H1 (cell line): ENCODE measurements around the gene SLC25A22. TPM values are rescaled to one million over a fixed set of nuclear protein-coding genes. Genes with fewer than 3 reads are reported as not detected.

Source experiments
- CTCF ChIA-PET: fragments of 300-600 bp; sonication (Branson Sonifier 250); formaldehyde crosslinking; loops from one replicate; lab custom pipeline; 2021; ENCODE audit not compliant: partially characterized antibody; lab: Charles Lee
- POLR2A ChIA-PET: fragments of 300-600 bp; sonication (Branson Sonifier 250); formaldehyde crosslinking; loops from one replicate; lab custom pipeline; 2021; ENCODE audit warnings: inconsistent platforms; ENCODE audit not compliant: partially characterized antibody; lab: Charles Lee
- DNase-seq, 2 experiments: peaks; one replicate each; pipeline versions ENCODE4 v3.0.0 to v3.0.0-alpha.2; 2010 to 2022; ENCODE audit warnings: low spot score in 2 of 2, low read depth in 1 of 2, mixed read lengths in 1 of 2
- FAIRE-seq: peaks from 2 replicates; lab custom pipeline; 2011; peaks lifted over from hg19 to GRCh38; lab: Jason Lieb, UNC
- H2AFZ ChIP-seq: 2 replicates; pipeline ENCODE4 v1.8.1; 2012; ENCODE audit warnings: low read length, inconsistent platforms
- H2AK5ac ChIP-seq: 2 replicates; pipeline ENCODE4 v1.6.1; 2013; ENCODE audit warnings: low read depth, low read length
- H2BK120ac ChIP-seq: replicated peaks from 2 replicates; pipeline ENCODE3; 2013; ENCODE audit warnings: low read depth, low read length, inconsistent platforms
- H2BK12ac ChIP-seq: 2 replicates; pipeline ENCODE4 v1.6.1; 2013; ENCODE audit warnings: low read depth, low read length
- H2BK15ac ChIP-seq: 2 replicates; pipeline ENCODE4 v1.6.1; 2013; ENCODE audit warnings: low read length
- H2BK20ac ChIP-seq: 2 replicates; pipeline ENCODE4 v1.6.1; 2013; ENCODE audit warnings: low read length
- H2BK5ac ChIP-seq: 2 replicates; pipeline ENCODE4 v1.6.1; 2013; ENCODE audit warnings: low read depth, low read length
- H3K14ac ChIP-seq: 2 replicates; pipeline ENCODE4 v1.6.1; 2013; ENCODE audit warnings: inconsistent platforms; ENCODE audit not compliant: insufficient read length
- H3K18ac ChIP-seq: 2 replicates; pipeline ENCODE4 v1.6.1; 2013; ENCODE audit warnings: low read length; ENCODE audit errors: extremely low read depth
- H3K23ac ChIP-seq: 2 replicates; pipeline ENCODE4 v1.6.1; 2013; ENCODE audit warnings: inconsistent platforms; ENCODE audit not compliant: insufficient read length
- H3K23me2 ChIP-seq: 2 replicates; pipeline ENCODE4 v1.6.1; 2013; ENCODE audit warnings: low read depth, low read length
- H3K27ac ChIP-seq: 2 replicates; pipeline ENCODE4 v1.6.1; 2011; ENCODE audit warnings: low read depth, low read length, inconsistent platforms
- H3K27me3 ChIP-seq, 4 experiments: replicated peaks in 1 of 4; 1 replicate in 1 of 4; 2 replicates in 3 of 4; pipeline versions ENCODE4 v1.6.1 to v1.8.1; 2011 to 2013; ENCODE audit warnings: low read length in 3 of 4, mild to moderate bottlenecking in 3 of 4, inconsistent platforms in 2 of 4, mixed read lengths in 2 of 4, moderate library complexity in 1 of 4; ENCODE audit not compliant: control insufficient read depth in 3 of 4, insufficient read depth in 3 of 4; ENCODE audit errors: extremely low read depth in 1 of 4
- H3K36me3 ChIP-seq, 4 experiments: 2 replicates each; pipeline versions ENCODE4 v1.6.1 to v1.8.1; 2011 to 2013; ENCODE audit warnings: mild to moderate bottlenecking in 4 of 4, low read length in 3 of 4, moderate library complexity in 2 of 4, control low read depth in 1 of 4, inconsistent platforms in 1 of 4; ENCODE audit not compliant: insufficient read depth in 4 of 4, control insufficient read depth in 2 of 4
- H3K4ac ChIP-seq: replicated peaks from 2 replicates; pipeline ENCODE3; 2013; ENCODE audit warnings: low read length, low read depth, mixed read lengths, inconsistent platforms; ENCODE audit not compliant: insufficient read length
- H3K4me1 ChIP-seq, 4 experiments: replicated peaks in 1 of 4; 1 replicate in 1 of 4; 2 replicates in 3 of 4; pipeline versions ENCODE4 v1.6.1 to v1.8.1; 2011 to 2013; ENCODE audit warnings: low read length in 3 of 4, inconsistent platforms in 2 of 4, mixed read lengths in 1 of 4; ENCODE audit not compliant: insufficient read depth in 4 of 4, control insufficient read depth in 3 of 4
- H3K4me2 ChIP-seq, 2 experiments: 2 replicates each; pipeline versions ENCODE4 v1.6.1 to v1.8.1; 2011 to 2013; ENCODE audit warnings: low read depth in 2 of 2, low read length in 2 of 2, control low read depth in 1 of 2, inconsistent platforms in 1 of 2, mild to moderate bottlenecking in 1 of 2; ENCODE audit not compliant: insufficient read depth in 1 of 2
- H3K4me3 ChIP-seq, 4 experiments: fragments of 200-600, 300-600 bp in 1 of 4; sonication (generic), shearing (Covaris generic), sonication (Bioruptor Twin) in 1 of 4; 2 replicates each; pipeline versions ENCODE4 v1.5.1 to v1.8.1; 2011 to 2016; ENCODE audit warnings: low read length in 4 of 4, low read depth in 3 of 4, control low read depth in 2 of 4, inconsistent platforms in 2 of 4, mild to moderate bottlenecking in 2 of 4, mixed read lengths in 1 of 4, moderate library complexity in 1 of 4; ENCODE audit not compliant: insufficient read depth in 2 of 4; ENCODE audit errors: extremely low read depth in 1 of 4
- H3K56ac ChIP-seq: replicated peaks from 2 replicates; pipeline ENCODE3; 2013; ENCODE audit warnings: low read depth, mild to moderate bottlenecking, mixed read lengths, low read length, inconsistent platforms; ENCODE audit not compliant: insufficient read length
- H3K79me1 ChIP-seq: 2 replicates; pipeline ENCODE4 v1.6.1; 2013; ENCODE audit warnings: low read depth, low read length, control low read depth
- H3K79me2 ChIP-seq, 2 experiments: 2 replicates each; pipeline versions ENCODE4 v1.6.1 to v1.8.1; 2012 to 2013; ENCODE audit warnings: low read length in 2 of 2, mild to moderate bottlenecking in 2 of 2, inconsistent platforms in 1 of 2; ENCODE audit not compliant: insufficient read depth in 2 of 2, control insufficient read depth in 1 of 2
- H3K9ac ChIP-seq, 4 experiments: replicated peaks in 1 of 4; 1 replicate in 1 of 4; 2 replicates in 3 of 4; pipeline versions ENCODE4 v1.6.1 to v1.8.1; 2011 to 2013; ENCODE audit warnings: low read depth in 3 of 4, low read length in 3 of 4, control low read depth in 2 of 4, mild to moderate bottlenecking in 2 of 4, moderate library complexity in 2 of 4, inconsistent platforms in 1 of 4; ENCODE audit errors: extremely low read depth in 1 of 4
- H3K9me3 ChIP-seq, 2 experiments: 2 replicates each; pipeline versions ENCODE4 v1.6.1 to v1.8.1; 2012 to 2013; ENCODE audit warnings: mild to moderate bottlenecking in 2 of 2, moderate library complexity in 2 of 2, control low read depth in 1 of 2, inconsistent platforms in 1 of 2, low read depth in 1 of 2, low read length in 1 of 2, mixed read lengths in 1 of 2; ENCODE audit not compliant: insufficient read depth in 2 of 2
- H4K20me1 ChIP-seq, 2 experiments: replicated peaks in 1 of 2; 2 replicates each; pipeline versions ENCODE3 to v1.8.1; 2011 to 2013; ENCODE audit warnings: inconsistent platforms in 2 of 2, low read length in 2 of 2, mild to moderate bottlenecking in 1 of 2; ENCODE audit not compliant: insufficient read depth in 2 of 2, control insufficient read depth in 1 of 2
- H4K5ac ChIP-seq: 2 replicates; pipeline ENCODE4 v1.6.1; 2013; ENCODE audit warnings: low read length, low read depth, mixed read lengths, inconsistent platforms; ENCODE audit not compliant: insufficient read length
- H4K8ac ChIP-seq: 2 replicates; pipeline ENCODE4 v1.8.0; 2013; ENCODE audit warnings: mild to moderate bottlenecking, moderate library complexity, low read length, inconsistent platforms; ENCODE audit not compliant: insufficient read depth; ENCODE audit errors: extremely low read depth
- H4K91ac ChIP-seq: replicated peaks from 2 replicates; pipeline ENCODE3; 2013; ENCODE audit warnings: low read length, mixed read lengths, inconsistent platforms; ENCODE audit not compliant: insufficient read length
- CBX8 ChIP-seq: fragments of 300-800, 300-1000 bp; sonication (generic); IDR thresholded peaks from 2 replicates; pipeline ENCODE4 v1.7.1; 2016; ENCODE audit warnings: low read depth, low read length, borderline replicate concordance
- CTBP2 ChIP-seq: IDR thresholded peaks from 2 replicates; pipeline ENCODE4 v1.7.0; 2011; ENCODE audit warnings: borderline replicate concordance, mild to moderate bottlenecking, moderate library complexity, mixed read lengths, low read length; ENCODE audit not compliant: insufficient read depth, insufficient read length
- KDM4A ChIP-seq: IDR thresholded peaks from one replicate; pipeline ENCODE4 v1.7.1; 2012; ENCODE audit warnings: low read depth, mild to moderate bottlenecking, moderate library complexity, low read length, inconsistent platforms; ENCODE audit not compliant: severe bottlenecking
- PHF8 ChIP-seq: fragments of 200-600 bp; sonication (generic); conservative IDR thresholded peaks from 2 replicates; pipeline ENCODE4 v1.7.1; 2012; ENCODE audit warnings: low read depth, mild to moderate bottlenecking, inconsistent platforms, low read length, moderate library complexity
- POLR2A ChIP-seq, 2 experiments: IDR thresholded peaks; 1 replicate in 1 of 2; 2 replicates in 1 of 2; pipeline ENCODE4 v1.6.1; 2011; ENCODE audit warnings: low read depth in 2 of 2, low read length in 2 of 2, mild to moderate bottlenecking in 2 of 2; ENCODE audit errors: control extremely low read depth in 1 of 2
- RBBP5 ChIP-seq: IDR thresholded peaks from 2 replicates; pipeline ENCODE4 v1.7.1; 2012; ENCODE audit warnings: low read depth, mild to moderate bottlenecking, inconsistent platforms, low read length, moderate library complexity, borderline replicate concordance
- USF2 ChIP-seq: IDR thresholded peaks from 2 replicates; pipeline ENCODE4 v1.6.1; 2011; ENCODE audit warnings: low read length, improper control_type of control experiment
- WGBS, 2 experiments: shearing (Covaris generic) in 1 of 2; methylation state at CpG; one replicate each; pipeline versions ENCODE4 v1.1.6 to v1.1.7; 2013 to 2015; ENCODE audit warnings: low lambda C conversion rate in 2 of 2, mixed read lengths in 2 of 2, inconsistent platforms in 1 of 2, low coverage in 1 of 2, missing lambda C conversion rate in 1 of 2; ENCODE audit not compliant: insufficient replicate concordance in 2 of 2, insufficient coverage in 1 of 2, insufficient read length in 1 of 2; ENCODE audit errors: extremely low coverage in 1 of 2, missing lambda C conversion rate in 1 of 2; 5-methylcytosine and 5-hydroxymethylcytosine counted together
- polyA plus RNA-seq, 7 experiments: library from polyadenylated mRNA; depleted of rRNA in 3 of 7; stranded (reverse) in 5 of 7; unstranded in 2 of 7; fragments of >200 nt in 5 of 7; fragments of 200-250 nt in 2 of 7; gene quantifications; 1 replicate in 5 of 7; 2 replicates in 1 of 7; 4 replicates in 1 of 7; pipeline versions ENCODE4 v1.2.1 to v1.2.3, GENCODE V29; 2011 to 2013; ENCODE audit warnings: missing spikeins in 2 of 7, mixed read lengths in 2 of 7
- total RNA-seq: library from RNA; stranded (reverse); fragmentation: NEBNext Ultra II Directional; extraction: Animal tissue kit (Norgen Biotek cat#: 25700); gene quantifications from 2 replicates; pipeline ENCODE4 v1.2.1, GENCODE V29; 2021

Gene SLC25A22
- total and polyA plus RNA-seq, 2 of the 8 experiments (the other 6 are each of a cell fraction or from before 2014, with no cell fraction given), result 31.5 to 48.0 TPM

GRCh38 chr11:844693-845644 lies 46.9 kb upstream of the SLC25A22 start:
- Histone ChIP-seq H2BK120ac (no peak overlapping the region), H3K27me3 (no peaks in the 10 kb centered on the region; a peak in 4 of 7 replicates), H2BK5ac (peak overlapping the region; percentile 92), H3K4me2 (peak overlapping the region; percentile 87), H3K27ac (peak overlapping the region; percentile 67), H4K8ac (peak overlapping the region; percentile 0; the same call in 1 of the 2 replicates), H3K4me1 (peaks cover 0 to 41% (median 25%) of the 10 kb centered on the region in 4 experiments; a peak in 6 of 7 replicates), H2BK15ac (peak overlapping the region; percentile 100; the same call in 1 of the 2 replicates), H3K23me2 (peaks cover 27% of the 10 kb centered on the region; the same call in 1 of the 2 replicates), H3K14ac (no peak overlapping the region), H4K91ac (peak overlapping the region; percentile 96), H3K4ac (peak overlapping the region; percentile 25), H4K5ac (peak overlapping the region; percentile 61), H3K4me3 (peak overlapping the region; percentile 51 to 96 (median 74)), H3K36me3 (peaks cover 2 to 8% (median 6%) of the 10 kb centered on the region in 4 experiments; a peak in 6 of 8 replicates), H3K23ac (no peak overlapping the region), H3K9me3 (no peaks in the 10 kb centered on the region), H3K18ac (peak overlapping the region; percentile 81), H2AFZ (no peak overlapping the region), H2BK20ac (peak overlapping the region; percentile 98), H4K20me1 (peaks cover 7 to 24% of the 10 kb centered on the region in 2 experiments), H3K79me2 (peaks cover 0 to 27% of the 10 kb centered on the region in 2 experiments; a peak in 2 of 4 replicates), H3K9ac (peak overlapping the region in 3 of 4 experiments; percentile 42 to 54 (median 45); a peak in 2 of 7 replicates), H2AK5ac (peak overlapping the region; percentile 57; the same call in 1 of the 2 replicates), H3K56ac (peak overlapping the region; percentile 3), H2BK12ac (peak overlapping the region; percentile 77; the same call in 1 of the 2 replicates), H3K79me1 (peaks cover 9% of the 10 kb centered on the region; the same call in 1 of the 2 replicates)
- CTCF ChIA-PET, result interaction anchor here (0.8 to 6.7 kb wide), 14 partner anchors 10 to 206 kb away, joined by 3 to 74 read pairs (median 4); no protein-coding TSS in a partner anchor
- FAIRE-seq (peak; percentile 36), DNase-seq (peak; percentile 67 to 89)
- 50% methylated on average over 27 of the region's 31 CpGs; no CpG with 5 or more reads in 1 of the 2 experiments for WGBS, 2 experiments
- POLR2A ChIA-PET, result interaction anchor here (0.8 to 40.4 kb wide), 8 partner anchors 12 to 210 kb away, joined by 3 to 1917 read pairs (median 3); partner anchors contain the start of genes CD151, CEND1, CRACR2B and PIDD1
- TF ChIP-seq USF2 (0 out of 2 replicates have a peak, but pooled peaks have one; percentile 36), POLR2A (IDR thresholded peaks at IDR 0.05; ENCODE audit: control extremely low read depth in 1 of 2, low read depth in 2 of 2, low read length in 2 of 2) (0 out of 3 replicates have a peak, but pooled peaks of 1 of the 2 experiments have one; percentile 7), RBBP5 (peak; percentile 18; the same call in 1 of the 2 replicates), KDM4A (no peak), CTBP2 (peak; percentile 16), CBX8 (no peak), PHF8 (no peak)
- TF ChIP-seq, all 59 proteins: peak for 4
